HG02938 (cell line): ENCODE results near the gene VPS26C.
A peak's percentile ranks its signal among the peaks of the same experiment; 100 is the strongest.

ENCODE experiments used
- ATAC-seq: cut with Tn5 transposase; IDR thresholded peaks from one replicate; pipeline ENCODE4 v1.9.1; 2021; ENCODE audit warnings: mild to moderate bottlenecking, moderate library complexity; ENCODE audit not compliant: unreplicated experiment

Gene VPS26C

DNA sequence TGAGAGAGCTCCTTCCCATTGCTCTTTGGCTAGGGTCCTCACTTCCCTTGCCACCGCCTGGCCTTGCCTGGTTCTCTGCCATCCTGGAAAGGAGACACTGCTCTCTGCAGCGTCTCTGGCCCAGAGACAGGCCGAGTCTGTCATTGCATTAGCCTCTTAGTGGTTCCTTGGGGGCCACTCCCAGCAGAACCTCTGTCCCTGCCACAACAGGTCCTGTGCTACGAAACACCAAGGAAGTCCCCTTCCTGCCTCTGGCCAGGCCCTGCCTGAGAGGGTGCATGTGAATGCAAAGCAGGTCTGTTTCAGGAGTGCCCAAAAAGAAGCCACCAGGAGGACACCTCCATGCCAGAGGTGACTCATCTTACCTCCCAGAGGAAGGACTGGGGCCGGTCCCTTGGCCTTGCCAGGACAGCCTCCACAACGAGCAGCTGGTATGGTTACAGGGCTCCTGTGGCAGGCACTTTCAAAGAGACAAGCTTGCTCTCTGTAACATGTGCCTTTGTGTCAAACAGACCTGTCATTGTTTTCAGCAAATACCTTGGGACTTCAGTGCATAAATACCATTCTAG, 59.6 kb downstream of the VPS26C start:
- ATAC-seq = peak; percentile 44

- ATAC-seq = no peak
These were observed 60.6 kb downstream of the VPS26C start for GRCh38 chr21:37206496-37206895.

GRCh38 chr21:37204580-37204979, 62.6 kb downstream of the VPS26C start:
- no peak for ATAC-seq

DNA sequence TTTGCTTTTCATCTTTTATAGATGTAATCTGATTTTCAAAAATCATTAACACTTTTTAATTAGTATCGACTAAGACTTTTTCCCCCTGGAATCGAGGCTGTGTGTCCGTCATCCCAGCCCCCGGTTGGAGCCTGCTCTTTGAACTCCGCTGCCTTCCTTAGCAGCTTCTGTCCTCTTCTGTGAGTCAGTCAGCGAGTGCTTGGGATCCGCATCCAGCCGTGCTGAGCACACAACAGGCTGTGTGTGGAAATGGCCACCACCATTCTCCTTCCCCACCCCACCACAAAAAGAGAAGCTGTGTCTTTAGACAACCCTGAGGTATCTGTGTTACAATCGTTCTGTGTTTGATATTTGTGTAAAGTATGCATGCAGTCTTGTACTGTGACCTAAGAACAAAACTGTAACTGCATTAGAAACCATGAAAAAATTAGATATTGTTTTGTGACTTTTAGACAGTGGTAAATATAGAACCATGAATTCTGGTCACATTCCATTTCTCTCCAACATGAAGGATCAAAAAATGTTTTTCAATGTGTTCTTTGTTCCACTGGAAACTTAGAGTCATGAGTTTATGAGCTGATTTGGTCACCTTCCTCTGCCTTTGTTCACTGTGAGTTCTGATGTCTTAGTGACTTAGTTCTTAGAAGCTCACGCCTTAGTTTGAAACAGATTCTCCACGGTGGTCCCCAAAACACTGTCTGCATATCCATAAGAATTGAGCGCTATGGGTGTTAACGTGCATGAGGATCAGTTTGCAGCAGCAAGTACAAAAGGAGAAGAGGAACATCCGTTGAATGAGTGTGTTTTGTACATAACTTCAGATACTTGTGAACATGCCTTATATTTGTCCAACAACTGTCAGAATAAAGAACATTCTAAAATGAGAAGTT, 64.7 kb downstream of the VPS26C start:
- no peak for ATAC-seq

DNA sequence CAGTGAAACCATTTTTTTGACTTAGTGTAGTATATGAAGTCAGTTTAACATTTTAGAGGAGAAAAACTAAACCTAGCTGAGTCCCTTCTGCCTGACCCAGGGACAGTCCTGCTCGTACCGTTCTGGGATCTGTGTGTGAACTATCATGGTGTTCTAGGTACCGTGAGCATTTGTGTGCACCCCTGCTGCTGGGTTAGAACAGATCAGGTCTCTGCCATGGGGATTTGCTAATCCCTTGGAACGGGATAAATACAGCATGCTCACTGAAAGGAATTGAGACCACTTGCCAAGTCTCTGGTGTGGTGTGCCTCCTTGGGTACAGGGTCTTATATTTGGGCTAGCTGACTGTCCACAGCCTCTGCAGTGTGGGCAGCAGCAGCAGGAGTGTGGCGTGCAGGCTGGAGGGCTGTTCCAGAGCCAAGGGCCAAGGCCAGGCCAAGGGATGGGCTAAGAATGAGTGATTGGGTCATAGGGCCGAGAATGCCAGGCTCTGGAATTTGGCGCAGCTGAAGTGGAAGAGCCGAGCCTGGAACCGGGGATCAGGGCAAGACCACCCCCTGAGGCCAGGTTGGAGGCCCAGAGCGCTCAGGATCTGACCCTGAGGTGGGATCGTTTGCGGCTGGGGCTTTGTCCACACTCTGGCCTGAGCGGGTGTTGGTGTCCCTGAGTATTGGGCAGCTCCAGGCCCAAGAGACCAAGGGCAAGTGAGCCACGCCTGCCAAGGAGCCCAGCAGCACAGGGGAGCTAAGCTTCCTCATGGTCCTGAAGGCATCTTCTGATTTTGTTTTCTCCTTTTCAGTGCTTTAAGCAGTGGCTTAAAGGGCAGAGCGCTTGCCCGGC, 66.3 kb downstream of the VPS26C start:
- ATAC-seq = no peak

DNA sequence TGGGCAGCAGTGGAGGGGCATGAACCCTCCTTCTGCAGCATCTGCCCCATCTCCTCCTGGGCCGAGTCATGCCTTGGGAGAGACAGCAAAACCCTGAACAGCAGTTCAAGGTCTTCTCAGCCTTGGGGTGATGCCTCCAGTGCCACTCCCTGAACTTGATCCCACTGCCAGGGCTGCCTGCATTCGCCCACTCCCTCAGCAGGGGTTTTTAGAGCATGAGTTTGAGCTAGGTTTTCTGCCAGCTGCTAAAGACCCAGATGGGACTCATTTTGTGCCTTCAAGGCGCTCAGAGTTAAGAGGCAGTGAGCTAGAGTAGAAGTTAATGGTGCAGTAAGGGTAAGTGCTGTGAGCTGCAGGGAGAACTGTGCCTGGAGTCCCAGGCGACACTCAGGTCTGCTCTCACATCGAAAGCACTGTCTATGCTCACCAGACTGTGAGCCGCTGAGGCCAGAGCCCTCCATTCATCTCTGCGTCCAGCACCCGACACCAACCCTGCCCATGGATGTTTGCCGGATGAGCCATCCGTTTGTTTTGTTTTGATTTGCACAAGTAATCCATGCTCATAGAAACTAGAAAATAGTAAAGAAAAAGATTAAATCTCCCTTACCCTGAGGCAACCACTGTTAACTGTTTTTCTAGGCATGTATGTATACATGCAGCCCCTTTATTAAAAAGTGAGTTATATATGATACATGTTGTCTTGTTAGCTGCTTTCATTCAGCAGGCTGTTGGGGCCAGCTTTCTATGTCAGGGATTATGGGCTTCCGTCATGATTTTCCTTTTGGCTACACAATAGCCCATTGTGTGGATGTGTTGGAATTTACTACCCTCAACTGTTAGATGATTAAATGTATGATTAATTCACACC, 67.8 kb downstream of the VPS26C start:
- ATAC-seq = no peak

GRCh38 chr21:37197746-37198145, 69.4 kb downstream of the VPS26C start:
- ATAC-seq = no peak

DNA sequence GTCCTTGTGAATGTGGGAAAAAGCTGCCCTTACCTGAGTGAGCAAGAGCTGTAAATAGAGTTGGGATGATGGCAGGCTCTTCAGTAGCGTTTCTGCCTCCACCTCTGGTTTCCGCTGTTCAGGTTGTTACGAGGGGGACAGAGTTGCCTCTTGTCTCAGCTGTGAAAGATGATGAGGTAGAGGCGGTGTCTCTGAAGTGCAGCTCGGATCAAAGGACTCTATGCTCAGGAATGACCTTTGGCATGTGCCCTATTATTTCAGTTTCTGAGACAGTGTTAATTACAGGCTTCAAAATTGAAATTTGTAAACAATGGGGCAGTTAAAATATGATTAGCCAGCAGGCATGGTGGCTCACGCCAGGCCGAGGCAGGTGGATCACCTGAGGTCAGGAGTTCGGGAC, 70.3 kb downstream of the VPS26C start:
- ATAC-seq = no peak

DNA sequence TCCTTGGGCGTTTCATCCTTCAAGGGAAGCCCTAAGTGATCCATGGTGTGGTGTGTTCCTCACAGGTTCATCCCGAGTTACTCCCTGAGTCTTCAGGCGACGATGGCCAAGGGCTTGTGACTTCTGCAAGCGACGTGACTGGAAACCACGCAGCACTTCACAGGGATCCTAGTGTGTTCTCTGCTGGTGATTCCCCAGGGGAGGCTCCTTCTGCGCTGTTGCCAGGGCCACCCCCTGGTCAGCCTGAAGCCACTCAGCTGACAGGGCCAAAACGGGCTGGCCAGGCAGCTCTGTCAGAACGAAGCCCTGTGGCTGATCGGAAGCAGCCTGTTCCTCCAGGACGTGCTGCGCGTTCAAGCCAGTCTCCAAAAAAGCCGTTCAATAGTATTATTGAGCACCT, 71.5 kb downstream of the VPS26C start:
- no peak for ATAC-seq

DNA sequence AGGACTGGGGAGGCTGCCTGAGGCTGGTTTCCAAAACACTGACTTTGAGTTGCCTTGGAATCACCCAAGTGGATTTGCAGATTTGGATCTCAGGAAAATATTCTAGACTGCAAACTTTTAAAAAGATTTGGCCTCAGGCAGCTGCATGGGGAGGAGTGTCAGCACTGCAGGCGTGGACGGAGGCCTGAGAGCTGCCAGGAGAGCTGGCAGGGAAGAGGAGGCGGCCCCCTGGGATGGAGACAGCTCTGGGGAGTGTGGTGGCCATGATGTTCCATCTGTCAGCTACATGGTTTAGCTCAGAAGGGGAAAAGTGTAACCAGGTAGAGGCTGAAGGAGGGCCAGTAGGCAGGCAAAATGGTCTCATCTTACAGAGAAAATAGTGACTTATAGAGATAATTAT, 72.1 kb downstream of the VPS26C start:
- no peak for ATAC-seq

GRCh38 chr21:37193676-37194075, 73.5 kb downstream of the VPS26C start:
- ATAC-seq = no peak

DNA sequence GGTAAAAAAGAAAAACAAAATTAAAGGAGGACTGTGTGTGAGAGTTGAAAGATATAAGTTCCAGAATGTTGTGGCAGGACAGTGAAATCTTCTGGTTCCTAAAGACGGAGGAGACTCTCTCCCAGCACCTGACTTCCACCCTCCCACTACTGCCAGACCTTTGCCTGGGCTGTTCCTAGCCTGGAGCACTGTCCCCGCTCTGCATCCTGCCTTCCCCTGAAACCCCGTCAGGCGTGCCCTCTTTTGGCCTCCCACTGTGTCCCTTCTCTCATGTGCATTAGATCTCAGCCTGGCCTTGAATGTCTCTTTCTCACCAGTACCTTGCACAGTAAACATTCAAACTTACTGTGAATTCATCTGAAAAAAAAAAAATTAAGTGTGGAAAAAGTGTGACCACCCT, 74.1 kb downstream of the VPS26C start:
- no peak for ATAC-seq

- ATAC-seq = no peak
These were observed 75.1 kb downstream of the VPS26C start for GRCh38 chr21:37192019-37192418.

GRCh38 chr21:37188825-37189224, 78.3 kb downstream of the VPS26C start:
- no peak for ATAC-seq

DNA sequence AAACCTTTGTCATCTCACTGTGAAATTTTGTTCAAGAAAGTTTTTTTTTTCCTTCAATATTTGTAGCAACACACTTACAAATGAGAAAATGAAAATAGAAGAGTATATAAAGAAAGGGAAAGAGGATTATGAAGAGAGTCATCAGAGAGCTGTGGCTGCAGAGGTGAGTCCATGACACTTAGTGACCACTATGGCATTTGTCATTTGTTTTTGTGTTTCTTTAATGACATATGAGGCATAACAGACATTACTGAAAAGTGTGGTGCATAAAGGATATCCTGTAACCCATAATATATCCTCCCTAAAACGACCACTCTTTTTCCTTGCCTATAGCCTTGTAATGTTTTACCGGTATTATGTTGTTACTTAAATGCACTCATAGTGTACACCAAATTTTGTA, 80.2 kb downstream of the VPS26C start:
- ATAC-seq = no peak

- no peak for ATAC-seq
These were observed 82.1 kb downstream of the VPS26C start for GRCh38 chr21:37184784-37185593.

- no peak for ATAC-seq
These were observed 83.4 kb downstream of the VPS26C start for GRCh38 chr21:37183749-37184148.

- ATAC-seq = no peak
These were observed 84.9 kb downstream of the VPS26C start for GRCh38 chr21:37182222-37182621.

GRCh38 chr21:37181059-37181458, 86.1 kb downstream of the VPS26C start:
- ATAC-seq = no peak

GRCh38 chr21:37176716-37177115, 90.4 kb downstream of the VPS26C start:
- ATAC-seq = no peak
